HEK293 (cell line): Measurements from ENCODE around the gene STK32A.

Experiments used
- CTCF ChIA-PET: fragments of 350-600 bp; formaldehyde crosslinking; extraction: SDS; loops from one replicate; lab custom pipeline; 2021; ENCODE audit warnings: antibody characterized with exemption; lab: Yijun Ruan, JAX
- POLR2A ChIA-PET: fragments of 300-600 bp; formaldehyde crosslinking; extraction: SDS; loops from one replicate; lab custom pipeline; 2020; ENCODE audit warnings: antibody characterized with exemption, inconsistent platforms; lab: Yijun Ruan, JAX
- H3K27ac ChIP-seq: fragments of 200-500 bp; sonication (Bioruptor generic); 2 replicates; pipeline ENCODE4 v1.5.1; 2014; ENCODE audit warnings: low read depth, low read length, control low read depth, inconsistent platforms; ENCODE audit errors: extremely low read depth
- H3K36me3 ChIP-seq, 2 experiments: fragments of 200-500 bp in 1 of 2; sonication (Bioruptor generic) in 1 of 2; 1 replicate in 1 of 2; 2 replicates in 1 of 2; pipeline ENCODE4 v1.5.1; 2014 to 2017; ENCODE audit warnings: inconsistent platforms in 2 of 2, low read length in 2 of 2; ENCODE audit not compliant: control insufficient read depth in 2 of 2, insufficient read depth in 1 of 2
- H3K4me1 ChIP-seq: fragments of 200-500 bp; sonication (Bioruptor generic); 2 replicates; pipeline ENCODE4 v1.5.1; 2014; ENCODE audit warnings: mild to moderate bottlenecking, low read length, inconsistent platforms; ENCODE audit not compliant: control insufficient read depth, insufficient read depth
- H3K4me3 ChIP-seq: 2 replicates; pipeline ENCODE4 v1.5.1; 2011; ENCODE audit warnings: low read depth, mild to moderate bottlenecking, control low read depth, low read length, moderate library complexity
- H3K9me3 ChIP-seq: fragments of 200-500 bp; sonication (Bioruptor generic); 2 replicates; pipeline ENCODE4 v1.5.1; 2014; ENCODE audit warnings: low read depth, low read length, inconsistent platforms; ENCODE audit not compliant: control insufficient read depth, insufficient read depth
- GLI2 ChIP-seq: fragments of 450-650 bp; formaldehyde crosslinking; IDR thresholded peaks from 2 replicates; pipeline ENCODE4; 2017; ENCODE audit warnings: missing biosample characterization, missing genetic modification characterization, low read depth, borderline replicate concordance
- KLF7 ChIP-seq: fragments of 450-650 bp; formaldehyde crosslinking; IDR thresholded peaks from 2 replicates; pipeline ENCODE4 v1.5.1; 2016; ENCODE audit warnings: missing biosample characterization, missing genetic modification characterization, borderline replicate concordance
- MYNN ChIP-seq: fragments of 450-650 bp; formaldehyde crosslinking; IDR thresholded peaks from 2 replicates; pipeline ENCODE4 v1.5.1; 2016; ENCODE audit warnings: missing biosample characterization, missing genetic modification characterization, borderline replicate concordance
- SP7 ChIP-seq: fragments of 450-650 bp; formaldehyde crosslinking; IDR thresholded peaks from 2 replicates; pipeline ENCODE4 v1.5.1; 2016; ENCODE audit warnings: missing biosample characterization, missing genetic modification characterization
- ZFHX2 ChIP-seq: fragments of 450-650 bp; formaldehyde crosslinking; conservative IDR thresholded peaks from 2 replicates; pipeline ENCODE4 v1.5.1; 2016; ENCODE audit warnings: missing biosample characterization, missing genetic modification characterization
- ZNF112 ChIP-seq: fragments of 450-650 bp; formaldehyde crosslinking; IDR thresholded peaks from 2 replicates; pipeline ENCODE4 v1.5.0; 2017; ENCODE audit warnings: missing biosample characterization, missing genetic modification characterization
- ZNF132 ChIP-seq: fragments of 450-650 bp; formaldehyde crosslinking; IDR thresholded peaks from 2 replicates; pipeline ENCODE4 v1.5.1; 2017; ENCODE audit warnings: missing biosample characterization, missing genetic modification characterization, borderline replicate concordance
- ZNF169 ChIP-seq: fragments of 450-650 bp; formaldehyde crosslinking; IDR thresholded peaks from 2 replicates; pipeline ENCODE4 v1.5.1; 2016; ENCODE audit warnings: missing biosample characterization, missing genetic modification characterization
- ZNF175 ChIP-seq: fragments of 450-650 bp; formaldehyde crosslinking; IDR thresholded peaks from 2 replicates; pipeline ENCODE4 v1.5.1; 2016; ENCODE audit warnings: missing biosample characterization, missing genetic modification characterization
- ZNF292 ChIP-seq: fragments of 450-650 bp; formaldehyde crosslinking; IDR thresholded peaks from 2 replicates; pipeline ENCODE4 v1.5.1; 2016; ENCODE audit warnings: low read depth, missing biosample characterization, missing genetic modification characterization, borderline replicate concordance
- ZNF571 ChIP-seq: fragments of 450-650 bp; formaldehyde crosslinking; IDR thresholded peaks from 2 replicates; pipeline ENCODE4 v1.5.0; 2017; ENCODE audit warnings: missing biosample characterization, missing genetic modification characterization
- ZNF624 ChIP-seq: fragments of 450-650 bp; formaldehyde crosslinking; IDR thresholded peaks from 2 replicates; pipeline ENCODE4 v1.5.1; 2017; ENCODE audit warnings: missing biosample characterization, missing genetic modification characterization
- ZNF626 ChIP-seq: fragments of 450-650 bp; sonication (Bioruptor Pico); formaldehyde crosslinking; IDR thresholded peaks from 2 replicates; pipeline ENCODE4 v1.5.1; 2018; ENCODE audit warnings: missing biosample characterization, missing genetic modification characterization, inconsistent platforms
- TF ChIP-seq, protein P1 (sequence below): fragments of 450-650 bp; formaldehyde crosslinking; IDR thresholded peaks from 2 replicates; pipeline ENCODE4 v1.5.1; 2016; ENCODE audit warnings: missing biosample characterization, missing genetic modification characterization
- TF ChIP-seq, protein P2 (sequence below): fragments of 450-650 bp; formaldehyde crosslinking; IDR thresholded peaks from 2 replicates; pipeline ENCODE4 v1.5.1; 2016; ENCODE audit warnings: missing biosample characterization, missing genetic modification characterization

The STK32A gene

DNA sequence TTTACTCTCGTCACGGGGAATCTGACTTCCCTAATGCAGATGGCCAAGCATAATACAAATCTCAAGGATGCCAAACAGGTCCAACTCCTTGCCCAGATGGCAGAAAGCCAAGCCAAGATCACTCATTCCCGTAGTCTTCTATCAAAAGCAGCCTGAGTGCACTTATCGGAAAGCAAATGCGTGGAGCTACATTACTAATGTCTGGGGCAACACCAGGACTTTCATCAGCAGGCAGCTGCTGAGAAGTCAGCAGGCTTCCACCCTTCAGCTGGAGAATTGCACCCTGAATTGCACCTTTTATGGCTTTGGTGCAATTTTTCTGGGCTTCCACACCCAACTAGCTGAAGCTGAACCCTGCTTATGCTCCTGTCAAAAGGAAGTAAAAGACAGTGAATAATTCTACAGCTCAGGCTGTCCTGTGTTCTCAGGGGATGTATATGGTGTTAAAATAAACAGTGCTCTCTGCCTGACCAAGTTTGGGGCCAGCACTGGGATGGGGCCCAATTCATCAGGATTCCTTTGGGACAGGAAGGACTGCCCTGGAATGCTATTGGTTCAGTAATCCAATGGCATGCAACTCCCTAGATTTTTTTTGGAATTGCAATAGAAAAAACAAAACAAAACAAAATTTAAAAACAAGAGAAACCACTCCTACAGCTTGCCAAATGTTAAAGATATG is 182.4 kb downstream of the STK32A start:
- Histone ChIP-seq H3K9me3 (no peaks in the 10 kb centered on the region), H3K4me1 (no peaks in the 10 kb centered on the region), H3K36me3 (peaks cover 0 to 31% of the 10 kb centered on the region in 2 experiments; a peak in 1 of 3 replicates), H3K4me3 (no peak overlapping the region), H3K27ac (no peak overlapping the region)
- ChIA-PET CTCF (no interaction called here), POLR2A (no interaction called here)
- no peak for TF ChIP-seq MYNN (tag by site-specific recombination)
- TF ChIP-seq SP7 (tag by site-specific recombination) = no peak
- TF ChIP-seq, protein P1, sequence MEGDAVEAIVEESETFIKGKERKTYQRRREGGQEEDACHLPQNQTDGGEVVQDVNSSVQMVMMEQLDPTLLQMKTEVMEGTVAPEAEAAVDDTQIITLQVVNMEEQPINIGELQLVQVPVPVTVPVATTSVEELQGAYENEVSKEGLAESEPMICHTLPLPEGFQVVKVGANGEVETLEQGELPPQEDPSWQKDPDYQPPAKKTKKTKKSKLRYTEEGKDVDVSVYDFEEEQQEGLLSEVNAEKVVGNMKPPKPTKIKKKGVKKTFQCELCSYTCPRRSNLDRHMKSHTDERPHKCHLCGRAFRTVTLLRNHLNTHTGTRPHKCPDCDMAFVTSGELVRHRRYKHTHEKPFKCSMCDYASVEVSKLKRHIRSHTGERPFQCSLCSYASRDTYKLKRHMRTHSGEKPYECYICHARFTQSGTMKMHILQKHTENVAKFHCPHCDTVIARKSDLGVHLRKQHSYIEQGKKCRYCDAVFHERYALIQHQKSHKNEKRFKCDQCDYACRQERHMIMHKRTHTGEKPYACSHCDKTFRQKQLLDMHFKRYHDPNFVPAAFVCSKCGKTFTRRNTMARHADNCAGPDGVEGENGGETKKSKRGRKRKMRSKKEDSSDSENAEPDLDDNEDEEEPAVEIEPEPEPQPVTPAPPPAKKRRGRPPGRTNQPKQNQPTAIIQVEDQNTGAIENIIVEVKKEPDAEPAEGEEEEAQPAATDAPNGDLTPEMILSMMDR (tag by site-specific recombination) = no peak

DNA sequence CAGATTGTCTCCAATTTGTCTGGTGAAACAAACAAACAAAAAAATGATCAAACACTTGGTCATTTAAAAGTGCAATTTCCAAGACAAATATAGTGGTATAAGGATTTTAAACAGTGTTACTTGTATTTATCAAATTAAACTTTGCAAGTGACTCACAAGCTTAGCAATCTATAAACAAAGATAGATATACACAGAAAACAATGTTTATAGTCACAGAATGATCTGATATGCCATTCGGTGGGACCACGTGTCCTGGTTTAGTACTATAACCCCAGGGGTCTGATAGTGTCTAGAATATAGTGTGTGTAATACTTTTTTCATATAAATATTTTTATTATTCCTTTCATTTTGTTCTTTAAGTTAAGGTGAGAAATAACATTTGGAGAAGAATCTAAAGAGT is 183.8 kb downstream of the STK32A start:
- H3K9me3 ChIP-seq = no peaks in the 10 kb centered on the region
- no peak overlapping the region for H3K27ac ChIP-seq
- no peak overlapping the region for H3K4me3 ChIP-seq
- peaks cover 0 to 24% of the 10 kb centered on the region in 2 experiments; a peak in 2 of 3 replicates for H3K36me3 ChIP-seq
- H3K4me1 ChIP-seq = no peaks in the 10 kb centered on the region
- TF ChIP-seq ZNF175 (tag by site-specific recombination) = no peak
- TF ChIP-seq, protein P2, sequence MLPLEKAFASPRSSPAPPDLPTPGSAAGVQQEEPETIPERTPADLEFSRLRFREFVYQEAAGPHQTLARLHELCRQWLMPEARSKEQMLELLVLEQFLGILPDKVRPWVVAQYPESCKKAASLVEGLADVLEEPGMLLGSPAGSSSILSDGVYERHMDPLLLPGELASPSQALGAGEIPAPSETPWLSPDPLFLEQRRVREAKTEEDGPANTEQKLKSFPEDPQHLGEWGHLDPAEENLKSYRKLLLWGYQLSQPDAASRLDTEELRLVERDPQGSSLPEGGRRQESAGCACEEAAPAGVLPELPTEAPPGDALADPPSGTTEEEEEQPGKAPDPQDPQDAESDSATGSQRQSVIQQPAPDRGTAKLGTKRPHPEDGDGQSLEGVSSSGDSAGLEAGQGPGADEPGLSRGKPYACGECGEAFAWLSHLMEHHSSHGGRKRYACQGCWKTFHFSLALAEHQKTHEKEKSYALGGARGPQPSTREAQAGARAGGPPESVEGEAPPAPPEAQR (tag by site-specific recombination) = no peak
- no peak for TF ChIP-seq ZNF169
- TF ChIP-seq ZNF624 (tag by site-specific recombination) = no peak
- TF ChIP-seq ZNF571 (tag by site-specific recombination) = no peak
- TF ChIP-seq ZNF132 (tag by site-specific recombination) = no peak
- TF ChIP-seq ZNF112 = no peak
- no peak for TF ChIP-seq GLI2 (tag by site-specific recombination)
- ChIA-PET CTCF (no interaction called here), POLR2A (no interaction called here)

DNA sequence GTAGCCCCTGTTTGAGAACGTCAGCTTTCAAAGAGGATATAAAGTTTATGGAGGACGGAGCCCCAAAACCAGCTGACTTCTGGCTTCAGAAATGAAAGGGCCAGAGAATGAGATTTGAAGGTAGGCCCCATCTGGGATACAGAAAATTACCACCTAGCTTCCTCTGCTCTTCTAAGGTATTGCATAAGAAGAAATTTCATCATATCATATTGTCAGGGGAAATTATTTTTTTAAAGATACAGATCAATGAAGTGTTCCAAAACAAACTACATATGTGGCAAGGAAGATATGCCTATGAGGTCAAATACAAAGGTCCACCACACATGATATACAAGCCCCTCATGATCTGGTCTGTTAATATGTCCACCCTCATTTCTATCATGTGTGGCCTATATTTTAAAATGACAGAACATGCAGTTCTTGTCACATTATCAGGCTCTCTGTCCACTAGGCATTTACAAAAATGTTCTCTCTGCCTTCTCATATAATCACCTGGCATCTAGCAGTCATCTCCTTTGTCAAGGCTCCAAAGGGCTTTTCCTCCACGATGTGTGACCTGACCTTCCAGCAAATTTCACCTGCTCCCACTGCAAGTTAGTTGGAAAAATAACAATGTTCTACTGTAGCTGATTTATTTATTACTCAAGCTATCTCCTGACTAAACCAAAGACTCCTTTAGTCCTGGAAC is 192.0 kb downstream of the STK32A start:
- CTCF ChIA-PET = interaction anchor here (1.2 kb wide), 1 partner anchor 152 kb away, joined by 4 read pairs; no protein-coding TSS in a partner anchor
- no peaks in the 10 kb centered on the region; a peak in 1 of 3 replicates for H3K36me3 ChIP-seq
- TF ChIP-seq KLF7 (tag by site-specific recombination) (no peak), ZFHX2 (tag by site-specific recombination) (no peak), ZNF626 (tag by site-specific recombination) (no peak), ZNF292 (no peak)
- TF ChIP-seq, all 188 proteins: peak for 0
- POLR2A ChIA-PET = no interaction called here
- Histone ChIP-seq H3K27ac (no peak overlapping the region), H3K4me3 (no peak overlapping the region), H3K4me1 (no peaks in the 10 kb centered on the region), H3K9me3 (no peaks in the 10 kb centered on the region)
